AG10803 (cell line): ENCODE data around the gene ZNF736.

Experiments used
- DNase-seq: peaks from one replicate; pipeline ENCODE4 v3.0.0; 2010; ENCODE audit warnings: low read depth
- H3K4me3 ChIP-seq: 2 replicates; pipeline ENCODE4 v1.5.1; 2011; ENCODE audit warnings: mild to moderate bottlenecking, low read length, control low read depth
- CTCF ChIP-seq: conservative IDR thresholded peaks from 2 replicates; pipeline ENCODE4 v1.5.1; 2011; ENCODE audit warnings: mild to moderate bottlenecking, low read length, control low read depth, inconsistent platforms

The ZNF736 gene

GRCh38 chr7:64359543-64359942, 45.8 kb downstream of the ZNF736 start:
- DNase-seq: no peak
- TF ChIP-seq CTCF: no peak
- H3K4me3 ChIP-seq: no peak overlapping the region

GRCh38 chr7:64371116-64371515, 57.4 kb downstream of the ZNF736 start:
- no peak overlapping the region for H3K4me3 ChIP-seq
- no peak for TF ChIP-seq CTCF
- no peak for DNase-seq

- no peak for DNase-seq
- no peak for TF ChIP-seq CTCF
- no peak overlapping the region for H3K4me3 ChIP-seq
Observed at GRCh38 chr7:64373017-64373416, 59.3 kb downstream of the ZNF736 start.

- TF ChIP-seq CTCF: no peak
- no peak for DNase-seq
- no peak overlapping the region for H3K4me3 ChIP-seq
Observed at GRCh38 chr7:64400401-64400800, 86.6 kb downstream of the ZNF736 start.
